ENCODE data around the gene XCR1. TPM values are rescaled to one million over a fixed set of nuclear protein-coding genes. Genes with fewer than 3 reads are reported as not detected.
"Not testable (repeated sequence)": the region's sequence is repeated elsewhere in the genome, so short reads cannot be mapped to it uniquely, and the experiment has no call there.

XCR1 gene
- total and polyA plus RNA-seq, 2 donors (not counting 1 experiment from before 2014, with no cell fraction given), result 0.01 TPM; not detected in 1

- peaks cover 3% of the 10 kb centered on the region for H3K4me1 Mint-ChIP-seq
- WGBS (ENCODE audit: insufficient coverage), result 91% methylated on average over 2 of the region's 2 CpGs
- intact Hi-C loops (cut with micrococcal nuclease), result no loop called here
- ChIA-PET POLR2A (interaction anchor here (0.5 kb wide), 1 partner anchor 539 kb away, joined by 3 read pairs; no protein-coding TSS in a partner anchor), CTCF (interaction anchor here (1.0 kb wide), 1 partner anchor 48 kb away, joined by 3 read pairs; no protein-coding TSS in a partner anchor)
- H3K9me3 ChIP-seq (ENCODE audit: control extremely low read depth in 1 of 3, control insufficient read depth in 2 of 3, insufficient read depth in 1 of 3, low read length in 2 of 3), result no peaks in the 10 kb centered on the region
- no peak overlapping the region for H3K4me3 ChIP-seq (ENCODE audit: control extremely low read depth in 1 of 5, extremely low read depth in 1 of 5, insufficient read depth in 1 of 5, low read depth in 2 of 5, low read length in 4 of 5)
- H3K4me2 ChIP-seq (replicated peaks; ENCODE audit: low read depth, low read length, poor library complexity, severe bottlenecking), result no peak overlapping the region
- no peak overlapping the region for H3K27ac ChIP-seq (ENCODE audit: low read length in 2 of 2)
- ATAC-seq (ENCODE audit: low read depth), result no peak
- TF ChIP-seq CTCF (IDR thresholded peaks at IDR 0.05) (no peak), EZH2 (IDR thresholded peaks at IDR 0.05; ENCODE audit: borderline replicate concordance, insufficient read depth, low read depth, low read length, poor library complexity, severe bottlenecking) (no peak)
- no peak overlapping the region for H3K9ac ChIP-seq (ENCODE audit: low read length)
- peaks cover 6% of the 10 kb centered on the region for H3K79me2 ChIP-seq (ENCODE audit: control insufficient read depth, insufficient read depth, low read length)
- no peaks in the 10 kb centered on the region for H3K9me3 Mint-ChIP-seq (ENCODE audit: insufficient read depth)
- H3K4me1 ChIP-seq (ENCODE audit: control insufficient read depth in 2 of 2, insufficient read depth in 2 of 2, low read length in 2 of 2), result peaks cover 1 to 3% of the 10 kb centered on the region in 2 donors
- no peak overlapping the region for H3K27ac Mint-ChIP-seq
- H3K27me3 Mint-ChIP-seq, result no peaks in the 10 kb centered on the region
- DNase-seq, result no peak
- peaks cover 0 to 6% (median 1%) of the 10 kb centered on the region in 4 experiments for H3K27me3 ChIP-seq (replicated peaks in 1 of 4; ENCODE audit: control extremely low read depth in 1 of 4, control insufficient read depth in 3 of 4, insufficient read depth in 4 of 4, low read length in 3 of 4)
- H3K36me3 ChIP-seq (replicated peaks in 1 of 2; ENCODE audit: control extremely low read depth in 1 of 2, control insufficient read depth in 1 of 2, extremely low read depth in 1 of 2, insufficient read depth in 2 of 2, low read length in 1 of 2), result no peaks in the 10 kb centered on the region
- no peak overlapping the region for H3K4me3 Mint-ChIP-seq
- no peaks in the 10 kb centered on the region for H4K20me1 ChIP-seq (ENCODE audit: control insufficient read depth, insufficient read depth, low read length, poor library complexity, severe bottlenecking)
- H2AFZ ChIP-seq (ENCODE audit: insufficient read depth, low read depth, low read length, poor library complexity, severe bottlenecking), result no peak overlapping the region
These were observed 26.1 kb downstream of the XCR1 start for GRCh38 chr3:46001178-46001577.

GRCh38 chr3:45997942-45998341 is 29.3 kb downstream of the XCR1 start:
- Mint-ChIP-seq H3K27me3 (no peaks in the 10 kb centered on the region), H3K9me3 (ENCODE audit: insufficient read depth) (no peaks in the 10 kb centered on the region), H3K27ac (no peak overlapping the region), H3K4me1 (peaks cover 20% of the 10 kb centered on the region), H3K4me3 (no peak overlapping the region)
- no peaks in the 10 kb centered on the region for H3K36me3 ChIP-seq (replicated peaks in 1 of 2; ENCODE audit: control extremely low read depth in 1 of 2, control insufficient read depth in 1 of 2, extremely low read depth in 1 of 2, insufficient read depth in 2 of 2, low read length in 1 of 2)
- no CpG with 5 or more reads among the region's 2 CpGs for WGBS (ENCODE audit: insufficient coverage)
- peaks cover 24% of the 10 kb centered on the region for H3K79me2 ChIP-seq (ENCODE audit: control insufficient read depth, insufficient read depth, low read length)
- intact Hi-C loops (cut with micrococcal nuclease), result loop anchor here (5.0 kb wide), 1 partner anchor 1479 kb away; the partner anchor contains the start of gene SCAP
- H4K20me1 ChIP-seq (ENCODE audit: control insufficient read depth, insufficient read depth, low read length, poor library complexity, severe bottlenecking), result no peaks in the 10 kb centered on the region
- ATAC-seq (ENCODE audit: low read depth), result no peak
- POLR2A ChIA-PET, result no interaction called here
- no peak overlapping the region for H3K27ac ChIP-seq (ENCODE audit: low read length in 2 of 2)
- no peak overlapping the region for H3K9ac ChIP-seq (ENCODE audit: low read length)
- CTCF ChIA-PET, result no interaction called here
- no peak overlapping the region for H3K4me3 ChIP-seq (ENCODE audit: control extremely low read depth in 1 of 5, extremely low read depth in 1 of 5, insufficient read depth in 1 of 5, low read depth in 2 of 5, low read length in 4 of 5)
- H2AFZ ChIP-seq (ENCODE audit: insufficient read depth, low read depth, low read length, poor library complexity, severe bottlenecking), result no peak overlapping the region
- H3K4me1 ChIP-seq (ENCODE audit: control insufficient read depth in 2 of 2, insufficient read depth in 2 of 2, low read length in 2 of 2), result peaks cover 15 to 31% of the 10 kb centered on the region in 2 donors
- DNase-seq, result no peak
- TF ChIP-seq CTCF (IDR thresholded peaks at IDR 0.05) (no peak), EZH2 (IDR thresholded peaks at IDR 0.05; ENCODE audit: borderline replicate concordance, insufficient read depth, low read depth, low read length, poor library complexity, severe bottlenecking) (no peak)
- no peak overlapping the region for H3K4me2 ChIP-seq (replicated peaks; ENCODE audit: low read depth, low read length, poor library complexity, severe bottlenecking)
- no peaks in the 10 kb centered on the region for H3K9me3 ChIP-seq (ENCODE audit: control extremely low read depth in 1 of 3, control insufficient read depth in 2 of 3, insufficient read depth in 1 of 3, low read length in 2 of 3)
- peaks cover 0 to 6% (median 1%) of the 10 kb centered on the region in 4 experiments for H3K27me3 ChIP-seq (replicated peaks in 1 of 4; ENCODE audit: control extremely low read depth in 1 of 4, control insufficient read depth in 3 of 4, insufficient read depth in 4 of 4, low read length in 3 of 4)

DNA sequence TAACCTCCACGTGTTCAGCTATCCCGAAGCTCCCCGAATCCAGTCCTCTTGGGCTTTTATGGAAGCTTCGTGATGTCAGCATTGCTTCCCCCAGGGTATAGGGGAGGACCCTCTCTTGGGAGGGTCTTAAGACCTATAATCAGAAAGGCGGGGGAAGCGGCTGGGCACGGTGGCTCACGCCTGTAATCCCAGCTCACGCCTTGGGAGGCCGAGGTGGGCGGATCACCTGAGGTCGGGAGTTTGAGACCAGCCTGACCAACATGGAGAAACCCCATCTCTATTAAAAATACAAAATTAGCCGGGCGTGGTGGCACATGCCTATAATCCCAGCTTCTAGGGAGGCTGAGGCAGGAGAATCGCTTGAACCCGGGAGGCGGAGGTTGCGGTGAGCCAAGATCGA is 29.8 kb downstream of the XCR1 start:
- H2AFZ ChIP-seq (ENCODE audit: insufficient read depth, low read depth, low read length, poor library complexity, severe bottlenecking); H3K27ac Mint-ChIP-seq; ATAC-seq (ENCODE audit: low read depth); H3K9me3 Mint-ChIP-seq (ENCODE audit: insufficient read depth); H3K27me3 ChIP-seq (replicated peaks in 1 of 4; ENCODE audit: control extremely low read depth in 1 of 4, control insufficient read depth in 3 of 4, insufficient read depth in 4 of 4, low read length in 3 of 4); H3K9ac ChIP-seq (ENCODE audit: low read length); H3K9me3 ChIP-seq (ENCODE audit: control extremely low read depth in 1 of 3, control insufficient read depth in 2 of 3, insufficient read depth in 1 of 3, low read length in 2 of 3); H3K4me3 ChIP-seq (ENCODE audit: control extremely low read depth in 1 of 5, extremely low read depth in 1 of 5, insufficient read depth in 1 of 5, low read depth in 2 of 5, low read length in 4 of 5); H3K4me3 Mint-ChIP-seq; H4K20me1 ChIP-seq (ENCODE audit: control insufficient read depth, insufficient read depth, low read length, poor library complexity, severe bottlenecking); H3K27me3 Mint-ChIP-seq; DNase-seq; H3K27ac ChIP-seq (ENCODE audit: low read length in 2 of 2); POLR2A ChIA-PET; H3K4me2 ChIP-seq (replicated peaks; ENCODE audit: low read depth, low read length, poor library complexity, severe bottlenecking); H3K36me3 ChIP-seq (replicated peaks in 1 of 2; ENCODE audit: control extremely low read depth in 1 of 2, control insufficient read depth in 1 of 2, extremely low read depth in 1 of 2, insufficient read depth in 2 of 2, low read length in 1 of 2): not testable (repeated sequence)
- Histone ChIP-seq H3K4me1 (ENCODE audit: control insufficient read depth in 2 of 2, insufficient read depth in 2 of 2, low read length in 2 of 2) (peaks cover 20 to 35% of the 10 kb centered on the region in 2 donors), H3K79me2 (ENCODE audit: control insufficient read depth, insufficient read depth, low read length) (peaks cover 25% of the 10 kb centered on the region)
- H3K4me1 Mint-ChIP-seq, result peaks cover 24% of the 10 kb centered on the region
- 93% methylated on average over 3 of the region's 19 CpGs for WGBS (ENCODE audit: insufficient coverage)
- CTCF ChIA-PET, result interaction anchor here (0.5 kb wide), 1 partner anchor 15 kb away, joined by 3 read pairs; no protein-coding TSS in a partner anchor
- intact Hi-C loops (cut with micrococcal nuclease), result loop anchor here (5.0 kb wide), 1 partner anchor 1480 kb away; the partner anchor contains the start of gene SCAP

All from B cell (primary cell).